Measurements from ENCODE around the gene MAP4K4.

Gene MAP4K4

GRCh38 chr2:101811226-101812015, 113.9 kb downstream of the MAP4K4 start:
- FAIRE-seq: peak; percentile 17
- no peak for DNase-seq (ENCODE audit: low spot score)

DNA sequence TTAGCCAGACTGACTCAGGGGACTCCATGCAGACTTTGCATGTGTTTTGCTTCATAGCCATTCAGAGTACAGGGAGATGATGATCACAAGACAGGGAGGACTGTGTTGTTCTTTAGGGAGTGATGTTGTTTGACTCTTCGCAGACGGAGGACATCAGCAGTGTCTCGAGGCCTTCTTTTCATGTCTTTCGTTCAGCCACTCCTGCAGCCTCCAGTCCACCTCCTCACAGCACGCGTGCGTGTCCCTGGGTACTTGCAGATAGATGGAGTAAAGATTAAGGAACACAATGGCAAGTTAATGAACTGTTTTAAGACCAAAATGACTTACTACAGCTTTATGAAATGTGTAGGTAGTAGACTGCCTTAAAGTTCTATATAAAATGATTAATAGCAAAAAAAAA, 114.7 kb downstream of the MAP4K4 start:
- no peak for DNase-seq (ENCODE audit: low spot score)
- FAIRE-seq: no peak

- no peak for FAIRE-seq
- DNase-seq (ENCODE audit: low spot score): no peak
These were observed 117.2 kb downstream of the MAP4K4 start for GRCh38 chr2:101814752-101815151.

DNA sequence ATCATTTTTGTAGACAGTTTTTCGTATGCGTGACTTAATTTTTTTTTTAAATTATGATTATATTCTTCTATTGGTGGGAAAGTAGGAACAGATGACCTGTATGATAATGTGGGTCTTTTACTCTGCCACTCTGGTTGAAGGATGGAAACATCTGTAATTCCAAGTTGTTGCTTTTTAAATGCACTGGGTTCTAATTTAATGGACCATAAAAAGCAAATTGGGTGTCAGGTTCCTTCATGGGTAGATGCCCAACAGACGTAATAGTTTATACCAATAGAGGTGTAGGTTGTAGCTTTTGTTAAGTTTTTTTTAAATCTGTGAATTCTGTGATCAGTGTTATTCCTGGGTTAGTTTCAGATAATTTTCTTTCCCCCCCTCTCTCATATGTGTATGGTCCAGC, 117.6 kb downstream of the MAP4K4 start:
- FAIRE-seq (no peak), DNase-seq (ENCODE audit: low spot score) (no peak)

GRCh38 chr2:101815739-101816391, 118.4 kb downstream of the MAP4K4 start:
- FAIRE-seq (no peak), DNase-seq (ENCODE audit: low spot score) (no peak)

- FAIRE-seq: no peak
These were observed 119.1 kb downstream of the MAP4K4 start for GRCh38 chr2:101816598-101816997.

GRCh38 chr2:101817481-101817880, 120.0 kb downstream of the MAP4K4 start:
- FAIRE-seq (peak; percentile 44), DNase-seq (ENCODE audit: low spot score) (no peak)

More at GRCh38 chr2:101816598-101816997, 119.1 kb downstream of the MAP4K4 start:
- no peak for DNase-seq (ENCODE audit: low spot score)

- DNase-seq (ENCODE audit: low spot score) (no peak), FAIRE-seq (no peak)
These were observed 121.3 kb downstream of the MAP4K4 start for GRCh38 chr2:101818531-101819451.

GRCh38 chr2:101820519-101820918, 123.0 kb downstream of the MAP4K4 start:
- DNase-seq (ENCODE audit: low spot score): no peak
- no peak for FAIRE-seq

DNA sequence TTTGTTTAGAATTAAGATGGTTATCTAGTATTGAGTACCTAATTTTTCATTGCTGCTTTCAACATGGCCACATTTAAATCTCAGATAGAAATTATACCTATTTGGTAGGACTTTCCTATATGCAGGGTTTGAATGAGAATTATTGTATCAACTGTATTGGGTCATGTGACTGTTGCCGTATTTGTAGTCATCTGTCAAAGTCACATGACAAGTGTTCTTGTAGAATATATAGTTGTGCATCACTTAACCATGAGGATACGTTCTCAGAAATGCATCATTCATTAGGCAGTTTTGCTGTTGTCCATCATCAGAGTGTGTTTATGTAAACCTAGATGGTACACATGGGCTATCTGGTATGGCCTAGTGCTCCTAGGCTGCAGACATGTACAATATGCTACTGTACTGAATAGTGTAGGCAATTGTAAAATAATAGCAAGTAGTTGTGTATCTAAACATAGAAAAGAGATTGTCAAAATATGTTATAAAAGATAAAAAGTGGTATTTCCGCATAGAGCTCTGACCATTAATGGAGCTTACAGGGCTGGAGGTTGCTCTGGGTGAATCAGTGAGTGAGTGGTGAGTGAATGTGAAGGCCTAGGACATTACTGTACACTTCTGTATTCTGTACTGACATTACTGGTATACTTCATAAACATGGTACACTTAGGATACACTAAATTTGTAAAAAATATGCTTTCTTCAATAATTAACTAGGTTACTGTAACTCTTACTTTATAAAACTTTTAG, 123.7 kb downstream of the MAP4K4 start:
- DNase-seq (ENCODE audit: low spot score) (no peak), FAIRE-seq (no peak)

GRCh38 chr2:101821828-101822458, 124.4 kb downstream of the MAP4K4 start:
- DNase-seq (ENCODE audit: low spot score) (no peak), FAIRE-seq (no peak)

DNA sequence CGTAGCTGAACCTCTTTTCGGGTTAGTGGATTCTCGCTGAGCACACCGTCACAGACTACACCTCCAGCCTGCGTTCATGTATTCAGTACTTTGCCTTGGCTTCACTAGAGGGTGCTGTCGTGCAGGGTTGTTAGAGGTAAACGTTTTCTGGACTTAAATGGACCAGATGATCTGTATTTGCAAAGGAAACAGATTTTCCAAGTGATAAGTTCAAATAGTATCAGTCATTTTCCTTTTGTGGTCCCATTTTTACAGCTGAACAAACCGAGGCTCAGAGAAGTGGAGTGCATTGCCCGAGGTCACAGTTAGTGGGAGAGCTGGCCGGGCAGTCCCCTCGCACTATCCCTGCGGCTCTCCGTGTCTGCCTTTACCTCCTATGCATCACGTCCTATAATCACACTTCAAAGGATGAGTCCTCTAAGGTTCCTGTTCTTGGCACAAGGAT, 125.9 kb downstream of the MAP4K4 start:
- peak; percentile 71 for DNase-seq (ENCODE audit: low spot score)

DNA sequence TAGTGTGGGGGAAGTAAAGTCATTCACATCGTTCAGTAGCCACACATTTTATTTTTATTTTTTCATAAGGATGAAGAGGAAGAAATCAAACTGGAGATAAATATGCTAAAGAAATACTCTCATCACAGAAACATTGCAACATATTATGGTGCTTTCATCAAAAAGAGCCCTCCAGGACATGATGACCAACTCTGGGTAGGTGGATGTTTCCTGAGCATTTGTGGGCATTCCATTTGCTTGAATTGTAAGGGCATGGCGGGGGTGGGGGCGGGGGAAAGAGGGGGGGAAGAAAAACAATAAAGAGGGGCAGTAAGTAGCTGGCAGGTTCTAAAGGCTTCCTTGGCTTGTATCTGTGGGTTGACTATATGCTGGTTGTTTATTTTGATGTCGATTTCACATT, 126.4 kb downstream of the MAP4K4 start:
- no peak for DNase-seq (ENCODE audit: low spot score)
- no peak for FAIRE-seq

More for the DNA sequence above, 125.9 kb downstream of the MAP4K4 start:
- no peak for FAIRE-seq

GRCh38 chr2:101826716-101827115, 129.2 kb downstream of the MAP4K4 start:
- no peak for DNase-seq (ENCODE audit: low spot score)
- FAIRE-seq: no peak

- peak; percentile 84 for DNase-seq (ENCODE audit: low spot score)
- FAIRE-seq: peak; percentile 27
These were observed 129.7 kb downstream of the MAP4K4 start for GRCh38 chr2:101827246-101827645.

GRCh38 chr2:101828257-101828656, 130.8 kb downstream of the MAP4K4 start:
- FAIRE-seq: no peak
- DNase-seq (ENCODE audit: low spot score): no peak

DNA sequence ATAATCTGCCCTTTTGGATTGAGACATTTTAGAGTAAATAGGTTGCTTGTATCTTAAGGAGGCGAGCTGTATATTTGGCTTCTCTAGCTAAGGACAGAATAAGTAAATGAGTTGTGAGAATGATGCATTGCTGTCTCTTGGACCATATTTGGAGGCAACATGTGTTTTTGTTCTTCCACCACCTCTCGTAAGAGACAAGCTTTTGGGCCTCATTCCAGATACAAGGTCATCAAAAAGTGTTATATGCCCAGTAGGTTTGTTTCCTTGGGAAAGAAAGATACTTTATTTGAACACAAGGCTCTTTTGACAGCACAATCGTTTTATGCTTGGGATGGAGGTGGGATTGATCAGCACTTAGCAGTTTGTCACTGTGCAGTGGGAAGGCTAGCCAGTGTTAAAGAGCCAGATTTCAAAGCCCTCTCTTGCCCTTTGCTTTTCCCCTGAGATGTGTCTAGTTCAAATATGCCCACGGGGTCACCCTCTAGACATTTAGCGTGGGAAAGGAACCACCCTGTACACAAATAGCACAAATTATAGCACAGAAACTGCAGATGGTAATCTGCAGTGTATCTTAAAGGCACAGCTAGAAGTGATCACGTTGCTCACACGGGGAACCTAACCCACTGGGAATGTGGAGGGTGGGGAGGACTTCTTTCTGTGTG, 131.3 kb downstream of the MAP4K4 start:
- DNase-seq (ENCODE audit: low spot score): no peak
- FAIRE-seq: no peak

- no peak for DNase-seq (ENCODE audit: low spot score)
- no peak for FAIRE-seq
These were observed 131.9 kb downstream of the MAP4K4 start for GRCh38 chr2:101829429-101829828.

- DNase-seq (ENCODE audit: low spot score) (no peak), FAIRE-seq (no peak)
These were observed 132.6 kb downstream of the MAP4K4 start for GRCh38 chr2:101830146-101830545.

DNA sequence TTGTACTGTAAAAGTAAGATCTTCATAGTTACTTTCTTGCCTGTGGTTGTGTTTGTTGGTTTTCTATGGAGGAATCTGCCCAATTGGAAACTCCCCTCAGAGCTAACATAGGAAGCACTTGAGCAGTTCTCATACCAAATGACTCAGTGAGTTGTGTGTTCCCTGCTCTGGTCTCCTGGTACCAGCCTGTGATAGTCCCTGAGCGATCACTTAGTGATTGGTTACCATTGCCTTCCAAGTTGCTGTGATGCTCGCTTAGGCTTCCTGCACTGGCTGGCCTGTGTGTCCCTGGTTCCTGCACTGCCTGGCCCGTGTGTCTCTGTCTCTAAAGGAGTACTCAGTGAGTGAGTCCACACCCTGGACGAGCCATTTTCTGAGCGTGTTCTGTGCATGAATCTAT, 133.0 kb downstream of the MAP4K4 start:
- FAIRE-seq (no peak), DNase-seq (ENCODE audit: low spot score) (no peak)

All from urothelium cell line (cell line).